Thymus (tissue), 11 donors: ENCODE data around the gene P2RY11. TPM values are rescaled to one million over a fixed set of nuclear protein-coding genes. Genes with fewer than 3 reads are reported as not detected.
A peak's percentile ranks its signal among the peaks of the same experiment; 100 is the strongest.

Source experiments
- DNase-seq, 9 donors: peaks; one replicate each; pipeline ENCODE4 v3.0.0-alpha.2; 2013; ENCODE audit warnings: low spot score in 9 of 9, low read depth in 6 of 9, missing footprints in 1 of 9
- H3K27ac ChIP-seq, 2 donors: one replicate each; pipeline ENCODE4 v1.5.1; 2013; ENCODE audit warnings: control low read depth in 1 of 2, low read depth in 1 of 2, low read length in 1 of 2, mild to moderate bottlenecking in 1 of 2, moderate library complexity in 1 of 2
- H3K27me3 ChIP-seq, 2 donors: one replicate each; pipeline ENCODE4 v1.5.1; 2013; ENCODE audit warnings: low read length in 1 of 2; ENCODE audit not compliant: control insufficient read depth in 2 of 2, insufficient read depth in 1 of 2
- H3K36me3 ChIP-seq, 2 donors: one replicate each; pipeline ENCODE4 v1.5.1; 2013; ENCODE audit warnings: low read length in 1 of 2, mild to moderate bottlenecking in 1 of 2, moderate library complexity in 1 of 2; ENCODE audit not compliant: control insufficient read depth in 2 of 2, insufficient read depth in 2 of 2
- H3K4me1 ChIP-seq, 2 donors: one replicate each; pipeline ENCODE4 v1.5.1; 2013; ENCODE audit warnings: low read length in 2 of 2; ENCODE audit not compliant: control insufficient read depth in 2 of 2, insufficient read depth in 2 of 2
- H3K4me3 ChIP-seq, 2 donors: one replicate each; pipeline ENCODE4 v1.5.1; 2013; ENCODE audit warnings: low read length in 2 of 2, control low read depth in 1 of 2, mild to moderate bottlenecking in 1 of 2
- H3K9me3 ChIP-seq, 2 donors: one replicate each; pipeline ENCODE4 v1.5.1; 2013; ENCODE audit warnings: low read length in 1 of 2, mild to moderate bottlenecking in 1 of 2; ENCODE audit not compliant: control insufficient read depth in 2 of 2, insufficient read depth in 1 of 2
- WGBS: extraction: QIAGEN DNeasy Blood & Tissue Kit; methylation state at CpG from one replicate; pipeline ENCODE4 v1.1.7; 2013; 5-methylcytosine and 5-hydroxymethylcytosine counted together
- polyA plus RNA-seq: library from polyadenylated mRNA; stranded (reverse); fragments of 200-250 nt; gene quantifications from one replicate; pipeline ENCODE4 v1.2.3, GENCODE V29; 2013
- total RNA-seq: library from RNA; stranded (reverse); fragments of 120-200 nt; gene quantifications from one replicate; pipeline ENCODE4 v1.2.4, GENCODE V29; 2013
- donor health status: healthy.

The P2RY11 gene
- total and polyA plus RNA-seq, 2 donors, result 5.6 to 14.5 TPM

DNA sequence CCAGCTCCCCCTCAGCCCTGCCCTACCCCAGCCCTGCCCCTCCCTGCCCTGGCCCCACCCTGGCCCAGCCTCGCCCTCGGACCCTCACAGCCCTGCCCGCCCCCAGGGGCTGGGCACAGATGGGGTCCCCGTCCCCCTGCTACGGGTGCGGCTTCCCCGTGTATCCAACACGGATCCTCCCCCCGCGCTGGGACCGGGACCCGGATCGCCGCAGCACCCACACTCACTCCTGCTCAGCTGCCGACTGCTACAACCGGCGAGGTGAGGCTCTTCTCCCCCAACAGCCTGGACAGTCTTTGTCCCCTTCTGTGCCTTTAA, 20.2 kb upstream of the P2RY11 start:
- H3K27me3 ChIP-seq, result no peaks in the 10 kb centered on the region
- peaks cover 7 to 16% of the 10 kb centered on the region in 2 donors for H3K4me1 ChIP-seq
- H3K27ac ChIP-seq, result no peak overlapping the region
- H3K36me3 ChIP-seq, result peaks cover 23 to 27% of the 10 kb centered on the region in 2 donors
- 98% methylated on average over 17 of the region's 17 CpGs for WGBS
- no peak overlapping the region for H3K4me3 ChIP-seq
- no peak for DNase-seq
- H3K9me3 ChIP-seq, result peaks cover 1 to 8% of the 10 kb centered on the region in 2 donors

DNA sequence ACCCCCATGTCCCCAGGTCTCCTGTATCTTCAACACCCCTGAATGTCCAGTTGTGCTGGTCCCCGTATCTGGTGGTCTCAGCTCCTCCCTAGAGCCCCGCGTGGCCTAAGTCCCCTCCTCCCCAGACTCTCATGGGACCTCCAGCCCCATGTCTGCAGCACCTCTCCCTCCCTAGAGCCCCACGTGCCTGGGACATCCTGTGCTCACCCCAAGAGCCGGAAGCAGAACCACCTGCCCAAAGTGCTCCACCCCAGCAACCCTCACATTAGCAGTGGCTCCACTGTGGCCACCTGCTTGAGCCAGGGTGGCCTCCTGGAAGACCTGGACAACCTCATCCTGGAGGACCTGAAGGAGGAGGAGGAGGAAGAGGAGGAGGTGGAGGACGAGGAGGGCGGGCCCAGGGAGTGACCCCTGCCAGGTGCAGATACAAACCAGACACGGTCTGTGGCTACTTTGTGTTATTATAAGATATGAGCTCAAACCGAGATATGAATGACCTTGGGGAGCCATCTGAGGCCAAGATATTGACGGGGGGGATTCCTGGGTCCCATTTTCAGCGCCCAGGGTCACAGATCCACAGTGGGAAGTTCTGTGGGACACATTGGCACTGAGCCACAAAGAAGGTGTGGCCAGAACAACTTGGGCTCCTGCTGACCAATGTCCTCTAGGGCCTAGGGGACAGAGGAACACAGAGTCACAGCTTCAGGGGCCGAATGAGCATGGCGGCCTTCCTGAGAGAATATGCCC, 19.4 kb upstream of the P2RY11 start:
- H3K27me3 ChIP-seq, result no peaks in the 10 kb centered on the region
- 94% methylated on average over 13 of the region's 13 CpGs for WGBS
- no peak for DNase-seq
- H3K36me3 ChIP-seq, result peaks cover 23 to 27% of the 10 kb centered on the region in 2 donors
- no peak overlapping the region for H3K4me3 ChIP-seq
- peaks cover 1 to 8% of the 10 kb centered on the region in 2 donors for H3K9me3 ChIP-seq
- peaks cover 9 to 17% of the 10 kb centered on the region in 2 donors for H3K4me1 ChIP-seq
- H3K27ac ChIP-seq, result no peak overlapping the region

DNA sequence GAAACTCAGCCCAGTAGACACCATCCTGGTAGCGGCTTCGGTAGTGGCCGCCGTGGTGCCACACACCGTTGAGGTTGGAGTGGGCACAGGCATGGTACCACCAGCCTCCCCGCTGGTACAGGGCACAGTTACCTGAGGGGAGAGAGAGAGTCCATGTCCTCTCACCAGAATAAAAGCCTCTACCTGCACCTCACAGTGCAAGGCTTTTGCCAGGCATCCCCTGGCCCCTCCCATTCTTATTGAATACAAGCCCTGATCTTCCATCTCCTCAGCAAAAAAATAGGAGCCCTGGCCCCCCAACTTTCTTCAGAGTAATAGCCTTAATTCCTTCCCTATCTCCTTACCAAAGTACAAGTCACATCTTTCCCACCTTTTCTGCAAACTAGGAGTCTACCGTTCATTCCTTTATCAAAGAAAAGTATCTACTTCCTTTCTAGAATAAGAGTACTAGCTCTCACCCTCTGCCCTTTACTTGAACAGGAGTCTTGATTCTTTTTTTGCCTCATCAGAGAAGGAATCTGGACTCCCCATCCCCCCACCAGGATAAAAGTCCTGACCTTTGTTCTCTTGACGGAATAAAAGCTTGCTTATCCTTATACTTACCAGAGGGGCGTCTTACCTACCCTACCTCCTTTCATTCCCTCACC, 18.7 kb upstream of the P2RY11 start:
- Histone ChIP-seq H3K27ac (no peak overlapping the region), H3K36me3 (peaks cover 23 to 27% of the 10 kb centered on the region in 2 donors), H3K4me1 (peaks cover 7 to 11% of the 10 kb centered on the region in 2 donors), H3K27me3 (no peaks in the 10 kb centered on the region), H3K4me3 (no peak overlapping the region), H3K9me3 (peaks cover 1 to 8% of the 10 kb centered on the region in 2 donors)
- DNase-seq, result no peak
- WGBS, result 98% methylated on average over 9 of the region's 9 CpGs

DNA sequence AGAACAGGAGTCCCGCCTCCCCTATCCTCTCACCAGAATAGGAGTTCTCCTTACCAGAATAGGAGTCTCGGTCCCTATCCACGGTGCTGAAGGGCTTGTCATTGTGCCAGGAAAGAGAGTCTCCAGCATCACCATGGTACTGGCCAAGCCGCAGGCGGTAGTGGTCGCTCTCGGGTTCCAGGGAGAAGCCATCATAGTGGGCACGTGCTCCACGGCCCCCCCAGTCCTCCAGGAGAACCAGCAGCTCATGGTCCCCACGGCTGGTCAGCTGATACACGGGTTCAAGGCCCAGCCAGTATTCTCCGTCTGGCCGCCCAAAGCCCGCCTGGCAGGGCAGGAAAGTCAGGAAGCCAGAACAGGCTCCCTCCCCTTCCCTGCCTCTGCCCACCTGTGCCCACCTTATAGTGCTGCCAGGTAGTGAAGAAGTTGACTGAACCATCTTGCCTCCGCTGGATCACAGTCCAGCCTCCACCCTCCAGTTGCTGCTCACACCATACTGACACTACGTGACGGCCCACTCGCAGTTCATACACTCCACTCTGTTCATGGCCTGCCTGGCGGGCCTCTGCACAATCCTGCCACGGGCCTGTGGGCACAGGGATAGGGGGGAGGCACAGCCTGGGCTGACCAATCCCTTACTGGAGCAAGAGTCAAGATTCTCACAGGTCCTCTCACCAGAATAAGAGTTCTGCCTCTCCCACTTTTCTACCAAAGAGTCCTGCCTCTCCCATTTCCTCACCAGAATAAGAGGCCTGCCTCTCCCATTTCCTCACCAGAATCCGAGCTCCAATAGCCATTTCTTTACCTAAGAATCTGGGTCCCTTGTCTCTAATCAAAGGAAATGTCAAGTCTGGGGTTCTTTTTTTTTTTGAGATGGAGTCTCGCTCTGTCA, 18.0 kb upstream of the P2RY11 start:
- DNase-seq, result no peak
- 97% methylated on average over 22 of the region's 22 CpGs for WGBS

DNA sequence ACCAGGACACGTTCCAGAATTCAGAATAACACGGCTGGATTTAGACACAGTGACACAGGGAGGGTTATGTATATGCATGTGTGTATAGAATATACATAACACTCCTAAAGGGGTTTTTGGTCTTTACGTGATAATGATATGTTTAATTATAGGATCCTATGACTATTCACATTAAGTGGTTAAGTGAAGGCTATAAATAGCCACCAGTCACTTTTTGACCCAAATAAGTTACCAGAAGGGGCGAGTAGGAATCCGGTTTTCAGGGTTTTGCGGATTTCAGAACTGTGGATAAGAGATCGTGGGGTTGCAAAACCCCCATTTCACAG, 15.9 kb upstream of the P2RY11 start:
- no peak for DNase-seq
- Histone ChIP-seq H3K4me1 (peaks cover 7 to 13% of the 10 kb centered on the region in 2 donors), H3K36me3 (peaks cover 14% of the 10 kb centered on the region in 2 donors), H3K27ac (peak overlapping the region in 1 of 2 donors; percentile 72), H3K27me3 (no peaks in the 10 kb centered on the region), H3K4me3 (peak overlapping the region in 1 of 2 donors; percentile 33), H3K9me3 (peaks cover 1 to 8% of the 10 kb centered on the region in 2 donors)
- 77% methylated on average over 7 of the region's 7 CpGs for WGBS

More for the DNA sequence above, 18.0 kb upstream of the P2RY11 start:
- Histone ChIP-seq H3K4me1 (peaks cover 7 to 11% of the 10 kb centered on the region in 2 donors), H3K27ac (no peak overlapping the region), H3K4me3 (no peak overlapping the region), H3K36me3 (peaks cover 23 to 27% of the 10 kb centered on the region in 2 donors), H3K27me3 (no peaks in the 10 kb centered on the region), H3K9me3 (peaks cover 1 to 8% of the 10 kb centered on the region in 2 donors)

DNA sequence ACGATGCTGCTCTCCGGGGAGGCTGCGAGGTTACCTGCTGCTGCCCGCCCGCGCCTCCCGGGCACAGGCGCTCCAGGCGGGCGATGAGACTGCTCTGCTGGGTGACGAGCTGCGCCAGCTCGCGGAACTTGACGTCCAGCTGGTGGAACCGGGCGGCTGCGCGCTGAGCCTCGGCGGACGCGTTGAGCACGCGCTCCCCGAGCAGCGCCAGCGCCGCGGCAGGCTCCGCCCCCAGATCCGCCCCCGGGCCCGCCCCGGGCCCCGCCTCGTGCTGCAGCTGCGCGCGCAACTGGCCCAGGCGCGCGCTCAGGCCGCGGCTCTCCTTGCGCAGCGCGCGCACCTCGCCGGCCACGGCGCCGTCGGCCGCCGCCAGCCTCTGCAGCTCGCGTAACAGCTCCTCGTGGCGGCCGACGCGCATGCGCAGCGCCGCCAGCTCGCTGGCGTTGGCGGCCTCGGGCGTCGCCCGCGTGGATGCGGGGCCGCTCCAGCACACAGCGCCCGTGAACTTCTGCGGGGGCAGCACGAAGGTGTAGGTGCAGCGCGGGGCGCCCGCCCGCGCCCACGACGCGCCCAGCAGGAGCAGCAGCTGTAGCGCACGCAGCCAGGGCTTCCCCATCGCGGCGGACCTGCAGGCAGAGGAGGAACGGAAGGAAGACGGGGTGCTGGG, 15.4 kb upstream of the P2RY11 start:
- Histone ChIP-seq H3K27me3 (no peaks in the 10 kb centered on the region), H3K4me3 (peak overlapping the region; percentile 44 to 56), H3K36me3 (peaks cover 12 to 13% of the 10 kb centered on the region in 2 donors), H3K27ac (peak overlapping the region; percentile 63 to 88), H3K9me3 (peaks cover 1 to 8% of the 10 kb centered on the region in 2 donors), H3K4me1 (peaks cover 7 to 14% of the 10 kb centered on the region in 2 donors)
- peak in 8 of 9 donors; percentile 69 to 92 (median 80) for DNase-seq
- 4% methylated on average over 97 of the region's 97 CpGs for WGBS

DNA sequence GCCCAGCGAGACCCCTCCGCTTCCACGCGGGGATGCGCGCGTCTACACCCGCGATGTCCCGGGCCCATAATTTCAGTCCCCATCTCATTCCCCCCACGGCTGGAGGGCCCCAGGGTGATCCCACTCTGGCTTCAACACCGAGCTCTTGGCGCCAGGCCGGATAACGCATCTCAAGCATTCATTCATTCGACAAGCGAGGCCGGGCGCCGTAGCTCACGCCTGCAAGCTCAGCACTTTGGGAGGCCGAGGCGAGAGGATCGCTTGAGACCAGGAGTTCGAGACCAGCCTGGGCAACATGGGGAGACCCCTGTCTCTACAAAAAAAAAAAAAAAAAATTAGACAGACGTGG, 14.9 kb upstream of the P2RY11 start:
- 42% methylated on average over 26 of the region's 26 CpGs for WGBS
- Histone ChIP-seq H3K27ac (peak overlapping the region; percentile 63 to 88), H3K27me3 (no peaks in the 10 kb centered on the region), H3K9me3 (peaks cover 1 to 8% of the 10 kb centered on the region in 2 donors), H3K36me3 (peaks cover 8 to 12% of the 10 kb centered on the region in 2 donors), H3K4me3 (peak overlapping the region; percentile 44 to 56), H3K4me1 (peaks cover 7 to 18% of the 10 kb centered on the region in 2 donors)
- no peak for DNase-seq

DNA sequence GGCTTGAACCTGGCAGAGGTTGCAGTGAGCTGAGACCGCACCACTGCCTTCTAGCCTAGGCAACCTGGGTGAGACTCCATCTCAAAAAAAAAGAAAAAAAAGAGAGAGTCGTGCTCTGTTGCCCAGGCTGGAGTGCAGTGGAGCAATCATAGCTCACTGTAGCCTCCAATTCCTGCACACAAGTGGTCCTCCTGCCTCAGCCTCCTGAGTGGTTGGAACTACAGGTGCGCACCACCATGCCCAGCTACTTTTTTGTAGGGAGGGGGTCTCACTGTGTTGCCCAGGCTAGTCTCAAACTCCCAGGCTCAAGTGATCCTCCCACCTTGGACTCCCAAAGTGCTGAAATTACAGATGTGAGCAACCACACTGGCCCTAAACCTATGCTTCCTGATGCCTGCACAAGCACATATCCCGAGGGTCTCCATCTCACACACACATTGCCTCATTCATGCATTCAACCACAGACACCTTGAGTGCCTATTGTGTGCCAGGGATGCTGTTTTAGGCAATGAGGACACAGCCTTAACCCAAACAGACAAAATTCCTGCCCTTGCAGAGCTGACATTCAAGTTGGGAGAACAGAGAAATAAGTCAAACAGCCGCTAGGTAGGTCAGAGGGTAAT, 11.2 kb upstream of the P2RY11 start:
- 96% methylated on average over 5 of the region's 5 CpGs for WGBS
- Histone ChIP-seq H3K4me3 (no peak overlapping the region), H3K4me1 (peaks cover 12 to 47% of the 10 kb centered on the region in 2 donors), H3K27ac (peak overlapping the region in 1 of 2 donors; percentile 31), H3K9me3 (peaks cover 1 to 4% of the 10 kb centered on the region in 2 donors), H3K36me3 (no peaks in the 10 kb centered on the region), H3K27me3 (no peaks in the 10 kb centered on the region)
- no peak for DNase-seq
